ENCODE data around the gene CSMD2. TPM values are rescaled to one million over a fixed set of nuclear protein-coding genes. Genes with fewer than 3 reads are reported as not detected.

The CSMD2 gene
- polyA plus RNA-seq, 1 of the 3 experiments (the other 2 are of a cell fraction), result not detected

- TF ChIP-seq CHD2 (IDR thresholded peaks at IDR 0.05; ENCODE audit: low read length, partially characterized antibody) (no peak), SMC3 (IDR thresholded peaks at IDR 0.05; ENCODE audit: low read depth, low read length) (no peak), ZBTB33 (IDR thresholded peaks at IDR 0.05; ENCODE audit: borderline replicate concordance, low read depth) (no peak), MAX (IDR thresholded peaks at IDR 0.05; ENCODE audit: low read depth) (no peak), NFIC (IDR thresholded peaks at IDR 0.05; ENCODE audit: borderline replicate concordance) (no peak), POLR2AphosphoS5 (IDR thresholded peaks at IDR 0.05; ENCODE audit: low read depth, low read length) (no peak), MXI1 (IDR thresholded peaks at IDR 0.05; ENCODE audit: low read depth, low read length) (no peak), GATA2 (CRISPR knock-in tag; IDR thresholded peaks at IDR 0.05) (no peak), FOXJ3 (CRISPR knock-in tag; IDR thresholded peaks at IDR 0.05) (no peak), GABPA (IDR thresholded peaks at IDR 0.05; ENCODE audit: low read depth) (no peak), IRF3 (IDR thresholded peaks at IDR 0.05; ENCODE audit: low read depth, low read length) (no peak), USF1 (IDR thresholded peaks at IDR 0.05; ENCODE audit: borderline replicate concordance, low read depth) (no peak), SIN3A (IDR thresholded peaks at IDR 0.05; ENCODE audit: borderline replicate concordance, low read depth, low read length) (no peak), FOXM1 (IDR thresholded peaks at IDR 0.05; ENCODE audit: low read depth) (no peak), FOSL2 (IDR thresholded peaks at IDR 0.05; ENCODE audit: borderline replicate concordance, low read depth) (no peak)
- TF ChIP-seq, protein P1, sequence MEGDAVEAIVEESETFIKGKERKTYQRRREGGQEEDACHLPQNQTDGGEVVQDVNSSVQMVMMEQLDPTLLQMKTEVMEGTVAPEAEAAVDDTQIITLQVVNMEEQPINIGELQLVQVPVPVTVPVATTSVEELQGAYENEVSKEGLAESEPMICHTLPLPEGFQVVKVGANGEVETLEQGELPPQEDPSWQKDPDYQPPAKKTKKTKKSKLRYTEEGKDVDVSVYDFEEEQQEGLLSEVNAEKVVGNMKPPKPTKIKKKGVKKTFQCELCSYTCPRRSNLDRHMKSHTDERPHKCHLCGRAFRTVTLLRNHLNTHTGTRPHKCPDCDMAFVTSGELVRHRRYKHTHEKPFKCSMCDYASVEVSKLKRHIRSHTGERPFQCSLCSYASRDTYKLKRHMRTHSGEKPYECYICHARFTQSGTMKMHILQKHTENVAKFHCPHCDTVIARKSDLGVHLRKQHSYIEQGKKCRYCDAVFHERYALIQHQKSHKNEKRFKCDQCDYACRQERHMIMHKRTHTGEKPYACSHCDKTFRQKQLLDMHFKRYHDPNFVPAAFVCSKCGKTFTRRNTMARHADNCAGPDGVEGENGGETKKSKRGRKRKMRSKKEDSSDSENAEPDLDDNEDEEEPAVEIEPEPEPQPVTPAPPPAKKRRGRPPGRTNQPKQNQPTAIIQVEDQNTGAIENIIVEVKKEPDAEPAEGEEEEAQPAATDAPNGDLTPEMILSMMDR (IDR thresholded peaks at IDR 0.05), result no peak
- TF ChIP-seq, protein P2, sequence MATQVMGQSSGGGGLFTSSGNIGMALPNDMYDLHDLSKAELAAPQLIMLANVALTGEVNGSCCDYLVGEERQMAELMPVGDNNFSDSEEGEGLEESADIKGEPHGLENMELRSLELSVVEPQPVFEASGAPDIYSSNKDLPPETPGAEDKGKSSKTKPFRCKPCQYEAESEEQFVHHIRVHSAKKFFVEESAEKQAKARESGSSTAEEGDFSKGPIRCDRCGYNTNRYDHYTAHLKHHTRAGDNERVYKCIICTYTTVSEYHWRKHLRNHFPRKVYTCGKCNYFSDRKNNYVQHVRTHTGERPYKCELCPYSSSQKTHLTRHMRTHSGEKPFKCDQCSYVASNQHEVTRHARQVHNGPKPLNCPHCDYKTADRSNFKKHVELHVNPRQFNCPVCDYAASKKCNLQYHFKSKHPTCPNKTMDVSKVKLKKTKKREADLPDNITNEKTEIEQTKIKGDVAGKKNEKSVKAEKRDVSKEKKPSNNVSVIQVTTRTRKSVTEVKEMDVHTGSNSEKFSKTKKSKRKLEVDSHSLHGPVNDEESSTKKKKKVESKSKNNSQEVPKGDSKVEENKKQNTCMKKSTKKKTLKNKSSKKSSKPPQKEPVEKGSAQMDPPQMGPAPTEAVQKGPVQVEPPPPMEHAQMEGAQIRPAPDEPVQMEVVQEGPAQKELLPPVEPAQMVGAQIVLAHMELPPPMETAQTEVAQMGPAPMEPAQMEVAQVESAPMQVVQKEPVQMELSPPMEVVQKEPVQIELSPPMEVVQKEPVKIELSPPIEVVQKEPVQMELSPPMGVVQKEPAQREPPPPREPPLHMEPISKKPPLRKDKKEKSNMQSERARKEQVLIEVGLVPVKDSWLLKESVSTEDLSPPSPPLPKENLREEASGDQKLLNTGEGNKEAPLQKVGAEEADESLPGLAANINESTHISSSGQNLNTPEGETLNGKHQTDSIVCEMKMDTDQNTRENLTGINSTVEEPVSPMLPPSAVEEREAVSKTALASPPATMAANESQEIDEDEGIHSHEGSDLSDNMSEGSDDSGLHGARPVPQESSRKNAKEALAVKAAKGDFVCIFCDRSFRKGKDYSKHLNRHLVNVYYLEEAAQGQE (IDR thresholded peaks at IDR 0.05; ENCODE audit: low read depth, low read length), result no peak
- TF ChIP-seq, protein P3, sequence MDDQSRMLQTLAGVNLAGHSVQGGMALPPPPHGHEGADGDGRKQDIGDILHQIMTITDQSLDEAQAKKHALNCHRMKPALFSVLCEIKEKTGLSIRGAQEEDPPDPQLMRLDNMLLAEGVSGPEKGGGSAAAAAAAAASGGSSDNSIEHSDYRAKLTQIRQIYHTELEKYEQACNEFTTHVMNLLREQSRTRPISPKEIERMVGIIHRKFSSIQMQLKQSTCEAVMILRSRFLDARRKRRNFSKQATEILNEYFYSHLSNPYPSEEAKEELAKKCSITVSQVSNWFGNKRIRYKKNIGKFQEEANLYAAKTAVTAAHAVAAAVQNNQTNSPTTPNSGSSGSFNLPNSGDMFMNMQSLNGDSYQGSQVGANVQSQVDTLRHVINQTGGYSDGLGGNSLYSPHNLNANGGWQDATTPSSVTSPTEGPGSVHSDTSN (IDR thresholded peaks at IDR 0.05), result no peak
- WGBS (ENCODE audit: low lambda C conversion rate), result 48% methylated on average over 5 of the region's 5 CpGs
- Histone ChIP-seq H3K9ac (no peak overlapping the region), H3K4me3 (ENCODE audit: low read depth in 2 of 2, low read length in 1 of 2) (no peak overlapping the region), H3K36me3 (replicated peaks in 1 of 2; ENCODE audit: control insufficient read depth in 1 of 2, insufficient read depth in 2 of 2, low read length in 1 of 2) (no peaks in the 10 kb centered on the region), H3F3A (replicated peaks; ENCODE audit: insufficient read depth) (no peaks in the 10 kb centered on the region), H3K9me2 (no peaks in the 10 kb centered on the region), H3K4me1 (ENCODE audit: control insufficient read depth in 1 of 2, insufficient read depth in 2 of 2, low read depth in 1 of 2, low read length in 1 of 2) (peaks cover 0 to 31% of the 10 kb centered on the region in 2 experiments; a peak in 1 of 4 replicates), H3K9me3 (no peaks in the 10 kb centered on the region), H3K27ac (ENCODE audit: low read depth in 2 of 2, low read length in 1 of 2) (no peak overlapping the region), H4K20me1 (ENCODE audit: insufficient read depth) (no peaks in the 10 kb centered on the region), H2AFZ (ENCODE audit: low read depth) (no peak overlapping the region), H3K27me3 (ENCODE audit: insufficient read depth) (no peaks in the 10 kb centered on the region), H3K79me2 (ENCODE audit: insufficient read depth) (no peaks in the 10 kb centered on the region), H3K4me2 (no peak overlapping the region)
- no peak for DNase-seq
- ChIA-PET CTCF (interaction anchor here (1.3 to 5.4 kb wide), 2 partner anchors 103 to 376 kb away, joined by 4 to 18 read pairs; no protein-coding TSS in a partner anchor), POLR2A (no interaction called here)
Measured at GRCh38 chr1:34060187-34060730, 104.8 kb downstream of the CSMD2 start.
